Loucy (cell line): Measurements from ENCODE around the gene SLC25A26.

Experiments
- EZH2phosphoT487 ChIP-seq: fragments of 200-600 bp; IDR thresholded peaks from 2 replicates; pipeline ENCODE4 v1.6.1; 2018; ENCODE audit warnings: antibody characterized with exemption, mild to moderate bottlenecking, moderate library complexity, borderline replicate concordance
- TF ChIP-seq, protein P1 (sequence below): fragments of 200-600 bp; sonication (generic); conservative IDR thresholded peaks from 2 replicates; pipeline ENCODE4 v1.5.1; 2014; ENCODE audit warnings: mild to moderate bottlenecking, antibody characterized with exemption, low read length

GRCh38 chr3:66199089-66199473 lies 21.7 kb upstream of the SLC25A26 start:
- no peak for TF ChIP-seq EZH2phosphoT487
- TF ChIP-seq, protein P1, sequence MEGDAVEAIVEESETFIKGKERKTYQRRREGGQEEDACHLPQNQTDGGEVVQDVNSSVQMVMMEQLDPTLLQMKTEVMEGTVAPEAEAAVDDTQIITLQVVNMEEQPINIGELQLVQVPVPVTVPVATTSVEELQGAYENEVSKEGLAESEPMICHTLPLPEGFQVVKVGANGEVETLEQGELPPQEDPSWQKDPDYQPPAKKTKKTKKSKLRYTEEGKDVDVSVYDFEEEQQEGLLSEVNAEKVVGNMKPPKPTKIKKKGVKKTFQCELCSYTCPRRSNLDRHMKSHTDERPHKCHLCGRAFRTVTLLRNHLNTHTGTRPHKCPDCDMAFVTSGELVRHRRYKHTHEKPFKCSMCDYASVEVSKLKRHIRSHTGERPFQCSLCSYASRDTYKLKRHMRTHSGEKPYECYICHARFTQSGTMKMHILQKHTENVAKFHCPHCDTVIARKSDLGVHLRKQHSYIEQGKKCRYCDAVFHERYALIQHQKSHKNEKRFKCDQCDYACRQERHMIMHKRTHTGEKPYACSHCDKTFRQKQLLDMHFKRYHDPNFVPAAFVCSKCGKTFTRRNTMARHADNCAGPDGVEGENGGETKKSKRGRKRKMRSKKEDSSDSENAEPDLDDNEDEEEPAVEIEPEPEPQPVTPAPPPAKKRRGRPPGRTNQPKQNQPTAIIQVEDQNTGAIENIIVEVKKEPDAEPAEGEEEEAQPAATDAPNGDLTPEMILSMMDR, result no peak
